ENCODE measurements around the gene RMDN3.

- TF ChIP-seq CTCF (IDR thresholded peaks at IDR 0.05), result no peak
- TF ChIP-seq POLR2A (IDR thresholded peaks at IDR 0.05), result no peak
Observed at GRCh38 chr15:40772014-40772413, 17.0 kb upstream of the RMDN3 start.

All from esophagus squamous epithelium (tissue), 4 donors.